DMS153 treated with DMSO at 0.1 percent for 48 hours (cell line): ENCODE measurements around the gene TMEM127.
"Not testable (repeated sequence)": the region's sequence is repeated elsewhere in the genome, so short reads cannot be mapped to it uniquely, and the experiment has no call there.

ENCODE experiments used
- DNase-seq: peaks from one replicate; lab custom pipeline; 2025; ENCODE audit not compliant: unreplicated experiment; lab: John Stamatoyannopoulos, UW

Gene TMEM127

DNA sequence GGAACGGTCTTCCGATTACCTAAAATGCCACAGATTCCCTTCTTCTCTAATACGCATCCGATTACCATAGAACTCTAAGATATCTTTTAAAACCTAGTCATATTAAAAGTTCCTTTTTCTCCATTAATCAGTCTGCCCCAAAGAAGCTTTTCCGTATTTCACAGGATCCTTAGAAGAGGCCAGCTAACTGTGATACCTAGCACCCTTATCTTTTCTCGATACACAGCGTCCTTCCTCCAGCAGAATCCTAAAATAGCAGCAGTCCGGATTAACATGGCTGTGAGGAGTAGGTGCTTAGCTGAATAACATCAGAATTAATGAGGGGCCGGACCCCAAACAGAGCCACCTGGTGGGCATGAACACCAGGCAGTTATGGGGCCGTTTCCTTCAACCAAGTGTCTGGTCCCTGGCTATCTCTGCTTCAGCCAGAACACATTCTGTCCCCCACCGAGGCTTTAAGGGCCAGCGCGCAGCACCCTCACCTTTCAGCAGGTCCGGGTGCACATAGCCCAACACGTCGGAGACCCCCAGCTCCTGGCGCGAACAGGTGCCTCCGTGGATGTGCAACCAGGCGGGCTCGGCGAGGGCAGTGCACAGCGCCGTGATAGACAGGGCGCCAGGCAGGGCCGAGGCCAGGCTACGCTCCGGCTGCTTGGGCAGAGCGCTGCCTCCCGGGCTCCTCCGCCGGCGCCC is 995 bp downstream of the TMEM127 start:
- no peak for DNase-seq

GRCh38 chr2:96264086-96264485 is 1.7 kb downstream of the TMEM127 start:
- no peak for DNase-seq

- DNase-seq = no peak
These were observed 3.5 kb downstream of the TMEM127 start for GRCh38 chr2:96262306-96262705.

GRCh38 chr2:96261328-96262003 is 4.3 kb downstream of the TMEM127 start:
- DNase-seq = no peak

DNA sequence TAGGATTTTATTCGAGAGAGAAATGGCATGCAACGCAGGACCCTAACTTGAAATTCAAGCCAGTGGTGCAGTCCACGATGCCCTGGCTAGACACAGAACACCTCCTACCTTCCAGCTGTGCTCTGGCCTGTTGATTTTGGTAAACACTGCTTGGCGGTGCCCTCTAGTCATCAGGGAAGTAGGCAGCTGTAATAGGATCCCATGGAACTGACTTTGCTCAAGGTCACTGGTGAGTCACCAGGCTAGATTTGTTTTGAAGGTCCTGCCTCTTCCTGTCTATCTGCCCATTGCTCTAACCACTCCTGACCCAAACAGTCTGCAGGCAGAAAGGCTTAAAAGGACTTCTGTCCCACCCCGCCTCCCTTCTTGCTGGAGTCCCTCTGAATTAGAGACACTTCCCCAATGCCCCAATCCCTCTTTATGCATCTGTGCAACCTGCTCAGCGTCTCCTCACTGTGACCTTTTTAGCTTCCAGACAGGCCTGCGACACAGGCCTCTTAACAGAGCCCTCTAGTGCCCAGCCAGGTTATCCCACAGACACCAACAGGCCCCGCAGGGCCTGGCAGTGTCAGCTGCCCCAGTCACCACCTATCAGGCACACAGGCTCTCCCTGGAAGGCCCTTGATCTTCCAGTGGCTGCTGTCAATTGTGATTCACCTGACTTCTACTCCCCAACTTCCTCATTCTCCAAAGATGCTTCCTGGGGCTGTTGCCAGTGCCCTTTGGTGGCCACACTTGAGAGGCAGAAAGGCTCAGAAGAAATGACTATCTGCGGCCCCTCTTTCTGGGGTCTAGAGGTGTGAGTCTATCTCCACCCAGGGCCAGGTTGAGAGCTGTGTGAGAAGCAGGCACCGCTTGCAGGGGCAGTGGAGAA is 5.2 kb downstream of the TMEM127 start:
- DNase-seq = peak; percentile 90

DNA sequence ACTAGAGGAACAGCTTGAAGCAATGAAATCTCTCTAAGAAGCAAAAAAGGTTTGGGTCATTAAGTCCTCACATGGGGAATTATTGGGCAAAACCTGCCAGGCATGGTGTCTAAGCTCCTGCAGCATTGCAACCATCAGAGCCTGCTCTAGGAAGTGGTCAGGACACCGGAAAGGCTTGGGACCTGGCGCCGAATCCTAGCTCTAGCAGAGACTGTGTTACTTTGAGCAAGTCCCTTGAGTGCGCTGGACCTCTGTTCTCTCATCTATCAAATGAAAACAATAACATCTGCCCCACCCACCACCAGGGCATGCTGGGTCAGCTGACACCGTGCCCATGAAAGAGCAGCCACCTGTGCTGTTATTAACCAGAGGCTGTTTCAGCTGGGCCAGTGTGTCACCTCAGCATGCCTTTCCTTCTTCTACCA is 6.3 kb downstream of the TMEM127 start:
- no peak for DNase-seq

DNA sequence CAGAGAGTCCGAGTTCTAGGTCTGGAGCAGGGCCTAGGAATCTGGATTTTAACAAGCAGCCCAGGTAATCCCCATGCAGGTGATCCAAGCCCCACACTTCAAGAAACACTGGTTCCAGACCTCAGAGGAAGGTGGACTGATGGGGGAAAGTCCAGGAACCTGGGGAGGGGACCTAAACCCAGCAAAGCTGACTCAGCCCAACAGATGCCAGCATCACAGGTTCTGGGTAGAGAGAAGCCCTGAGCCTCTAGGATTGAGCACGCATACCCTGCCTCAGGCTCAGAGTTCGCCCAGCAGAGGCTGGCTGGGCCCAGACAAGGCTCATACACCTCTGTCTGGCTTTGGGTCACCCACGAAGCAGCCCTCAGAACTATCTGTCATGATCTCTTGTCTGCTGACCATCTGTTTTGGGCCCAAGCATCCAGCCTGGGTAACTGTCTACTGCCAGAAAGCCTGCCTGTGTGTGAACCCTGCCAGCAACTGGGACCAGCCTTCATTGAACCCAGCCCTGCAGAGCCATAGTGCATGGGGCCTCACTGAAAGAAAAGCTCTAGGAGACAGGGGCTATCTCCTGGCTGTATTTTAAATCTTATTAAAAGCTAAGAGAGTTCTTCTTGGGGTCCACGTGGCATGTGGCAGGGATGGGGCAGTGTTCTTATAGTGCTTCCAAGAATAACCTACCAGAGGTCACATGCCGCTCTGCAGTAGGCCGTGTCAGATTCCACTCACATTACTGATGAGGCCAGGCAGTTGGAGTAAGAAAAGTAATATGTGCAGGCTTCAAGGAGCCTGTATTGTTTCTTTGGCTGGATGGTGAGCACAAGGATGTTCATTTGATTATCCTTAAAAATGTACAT is 7.4 kb downstream of the TMEM127 start:
- no peak for DNase-seq

GRCh38 chr2:96257744-96258143 is 8.1 kb downstream of the TMEM127 start:
- DNase-seq = not testable (repeated sequence)

GRCh38 chr2:96256611-96257113 is 9.1 kb downstream of the TMEM127 start:
- DNase-seq = no peak

GRCh38 chr2:96254571-96254970 is 11.2 kb downstream of the TMEM127 start:
- no peak for DNase-seq

DNA sequence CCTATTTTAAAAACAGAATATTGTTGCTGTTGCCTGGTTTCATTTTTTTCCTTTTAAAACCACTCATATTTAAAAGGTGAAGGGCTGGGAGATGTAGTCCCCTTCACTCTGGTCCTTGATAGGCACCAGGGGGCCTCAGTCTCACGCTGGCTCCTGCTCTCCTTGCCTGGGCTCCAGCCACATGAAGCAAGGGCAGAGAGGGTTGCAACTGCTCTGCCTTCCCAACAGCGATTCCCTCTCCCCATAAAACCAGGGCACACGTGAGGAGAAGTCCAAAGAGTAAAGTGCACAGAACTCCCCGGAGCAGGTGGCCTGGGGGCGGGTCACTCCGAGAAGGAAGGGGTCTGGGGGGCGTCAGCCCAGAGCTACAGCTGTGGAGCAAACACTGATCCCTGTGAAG is 12.8 kb downstream of the TMEM127 start:
- no peak for DNase-seq

- no peak for DNase-seq
These were observed 13.3 kb downstream of the TMEM127 start for GRCh38 chr2:96252526-96252925.

GRCh38 chr2:96251721-96252292 is 14.0 kb downstream of the TMEM127 start:
- DNase-seq = no peak

DNA sequence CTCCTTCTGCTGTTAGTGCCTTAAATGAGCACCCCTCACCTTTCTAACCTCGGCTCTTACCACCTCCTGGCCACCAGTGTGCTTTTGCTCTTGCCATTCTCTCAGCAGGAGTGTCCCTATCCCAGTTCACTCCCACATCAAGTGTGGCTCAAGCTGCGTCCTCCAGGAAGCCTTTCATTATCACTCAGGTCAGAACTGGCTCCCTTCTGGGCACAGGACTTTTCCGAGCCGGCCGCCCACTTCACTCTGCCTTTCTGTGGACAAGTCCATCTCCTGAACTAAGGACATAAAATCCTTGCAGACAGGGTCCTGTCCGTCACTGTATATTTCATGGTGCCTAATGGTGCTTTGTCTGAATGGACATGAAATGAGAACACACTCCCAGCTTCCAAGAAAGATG is 15.6 kb downstream of the TMEM127 start:
- no peak for DNase-seq

GRCh38 chr2:96249654-96250053 is 16.1 kb downstream of the TMEM127 start:
- no peak for DNase-seq

DNA sequence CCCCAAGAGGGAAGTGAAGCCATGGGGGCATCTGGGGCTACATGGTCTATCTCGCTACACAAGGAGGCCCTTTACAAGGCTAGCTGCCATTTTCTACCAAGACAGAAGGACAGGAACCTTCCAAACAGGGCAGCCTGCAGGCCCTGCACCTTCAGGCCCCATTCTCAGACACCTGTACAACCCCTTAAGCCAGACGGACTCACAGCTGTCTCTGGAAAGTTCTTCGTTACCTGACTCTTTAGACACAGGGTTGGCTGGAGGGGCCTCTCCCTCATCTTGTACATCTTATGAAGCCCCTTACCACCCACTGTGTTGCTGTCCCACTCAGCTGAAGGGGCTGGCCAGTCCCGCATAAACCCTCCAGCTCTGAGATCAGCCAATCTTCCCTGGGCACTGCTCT is 17.2 kb downstream of the TMEM127 start:
- DNase-seq = no peak

DNA sequence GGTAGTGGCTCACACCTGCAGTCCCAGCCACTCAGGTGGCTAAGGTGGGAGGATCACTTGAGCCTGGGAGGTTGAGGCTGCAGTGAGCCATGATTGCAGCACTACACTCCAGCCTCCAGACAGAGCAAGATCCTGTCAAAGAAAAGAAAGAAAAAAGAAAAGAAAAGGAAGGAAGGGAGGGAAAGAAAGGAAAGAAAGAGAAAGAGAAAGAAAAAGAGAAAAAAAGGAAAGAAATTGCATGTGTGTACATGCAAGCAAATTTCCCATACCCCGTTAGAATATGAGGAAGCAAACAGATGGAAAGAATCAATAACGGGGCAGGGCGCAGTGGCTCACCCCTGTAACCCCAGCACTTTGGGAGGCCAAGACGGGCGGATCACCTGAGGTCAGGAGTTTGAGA is 17.9 kb downstream of the TMEM127 start:
- DNase-seq = no peak

DNA sequence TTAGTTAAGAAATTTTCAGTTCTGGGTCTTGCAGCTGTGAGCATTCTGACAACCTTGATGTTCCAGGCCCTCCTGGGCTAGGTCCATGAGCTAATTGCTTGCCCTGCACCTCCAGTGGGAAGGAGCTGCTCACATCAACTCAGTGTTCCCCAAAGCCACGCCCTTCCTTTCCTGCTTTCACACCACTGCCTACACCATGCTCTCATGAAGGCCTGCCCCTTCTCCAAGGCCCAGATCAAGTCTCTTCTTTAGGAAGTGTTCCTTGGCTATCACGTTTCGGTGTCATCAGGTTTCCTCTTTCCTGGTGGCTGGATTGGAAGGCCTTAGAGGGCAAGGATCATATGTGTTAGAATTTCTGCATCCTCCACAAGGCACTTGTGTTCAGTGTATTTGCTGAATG is 18.8 kb downstream of the TMEM127 start:
- DNase-seq = no peak

DNA sequence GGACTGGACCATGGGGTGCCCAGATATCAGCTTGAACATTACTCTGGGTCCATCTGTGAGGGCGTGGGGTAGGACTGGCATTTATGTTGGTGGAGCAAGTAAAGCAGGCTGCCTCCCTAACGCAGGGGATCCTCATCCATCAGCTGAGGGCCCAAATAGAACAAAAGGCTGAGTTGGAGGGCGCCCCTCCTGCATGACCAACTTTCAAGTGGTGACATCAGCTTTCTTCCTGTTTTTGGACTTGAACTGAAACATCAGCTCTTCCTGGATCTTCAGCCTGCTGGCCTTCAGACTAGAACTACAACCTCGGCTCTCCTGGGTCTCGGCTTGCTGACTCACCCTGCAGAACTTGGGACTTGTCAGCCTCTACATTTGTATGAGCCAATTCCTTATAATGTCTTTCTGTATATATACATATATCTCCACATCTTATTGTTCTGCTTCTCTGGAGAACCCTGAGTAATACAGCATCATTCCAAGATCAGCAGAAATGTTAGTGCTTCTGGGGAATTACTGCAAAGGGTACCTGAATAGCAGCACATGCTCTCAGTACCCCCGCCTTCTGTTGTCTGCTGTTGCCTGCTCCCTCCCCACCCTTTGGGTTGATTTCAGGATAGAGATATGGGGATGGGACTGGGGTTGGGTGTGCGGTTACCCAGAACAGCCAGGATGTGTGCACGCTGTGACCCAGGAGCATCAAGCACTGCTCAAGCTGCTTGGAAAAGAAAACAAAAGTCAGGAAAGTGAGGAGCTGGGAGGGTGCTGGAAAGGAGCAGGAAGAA is 20.0 kb downstream of the TMEM127 start:
- DNase-seq = no peak

DNA sequence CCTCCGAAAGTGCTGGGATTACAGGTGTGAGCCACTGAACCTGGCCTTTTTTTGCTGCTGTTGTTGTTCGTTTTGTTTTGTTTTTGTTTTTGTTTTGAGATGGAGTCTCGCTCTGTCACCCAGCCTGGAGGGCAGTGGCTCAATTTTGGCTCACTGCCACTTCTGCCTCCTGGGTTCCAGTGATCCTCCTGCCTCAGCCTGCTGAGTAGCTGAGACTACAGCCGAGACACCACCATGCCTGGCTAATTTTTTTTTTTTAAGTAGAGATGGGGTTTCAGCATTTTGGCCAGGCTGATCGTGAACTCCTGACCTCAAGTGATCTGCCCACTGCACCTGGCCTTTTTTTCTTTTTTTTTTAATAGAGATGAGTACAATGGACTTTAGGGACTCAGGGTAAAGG is 22.0 kb downstream of the TMEM127 start:
- no peak for DNase-seq
